COR-L47 (cell line): ENCODE measurements around the gene LHX4.
"Not testable (repeated sequence)": the region's sequence is repeated elsewhere in the genome, so short reads cannot be mapped to it uniquely, and the experiment has no call there.

Experiments
- DNase-seq: peaks from one replicate; lab custom pipeline; 2025; lab: John Stamatoyannopoulos, UW

The LHX4 gene

GRCh38 chr1:180197231-180197630 is 32.8 kb upstream of the LHX4 start:
- no peak for DNase-seq

GRCh38 chr1:180198196-180198595 is 31.9 kb upstream of the LHX4 start:
- DNase-seq = no peak

- DNase-seq = no peak
Observed at GRCh38 chr1:180198611-180199010, 31.5 kb upstream of the LHX4 start.

DNA sequence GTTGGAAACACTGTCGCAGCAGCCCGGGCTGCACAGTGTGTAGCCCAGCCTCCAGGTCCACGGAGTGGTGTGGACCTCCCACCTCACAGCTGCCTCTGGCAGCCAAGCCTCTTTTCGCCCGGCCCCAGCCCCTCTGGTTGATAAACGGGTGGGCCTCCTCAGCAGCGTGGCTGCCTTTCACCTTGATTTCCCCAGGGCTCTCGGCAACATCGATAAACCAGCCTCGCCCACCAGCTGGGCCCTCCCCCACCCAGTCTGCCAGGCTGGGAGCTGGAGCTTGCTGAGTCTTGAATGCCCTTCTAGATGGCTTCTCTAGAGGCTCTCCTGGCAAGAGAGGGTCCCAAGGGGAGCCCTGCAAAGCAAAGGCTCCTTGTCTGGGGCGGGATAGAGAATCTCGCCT is 31.0 kb upstream of the LHX4 start:
- DNase-seq = no peak

DNA sequence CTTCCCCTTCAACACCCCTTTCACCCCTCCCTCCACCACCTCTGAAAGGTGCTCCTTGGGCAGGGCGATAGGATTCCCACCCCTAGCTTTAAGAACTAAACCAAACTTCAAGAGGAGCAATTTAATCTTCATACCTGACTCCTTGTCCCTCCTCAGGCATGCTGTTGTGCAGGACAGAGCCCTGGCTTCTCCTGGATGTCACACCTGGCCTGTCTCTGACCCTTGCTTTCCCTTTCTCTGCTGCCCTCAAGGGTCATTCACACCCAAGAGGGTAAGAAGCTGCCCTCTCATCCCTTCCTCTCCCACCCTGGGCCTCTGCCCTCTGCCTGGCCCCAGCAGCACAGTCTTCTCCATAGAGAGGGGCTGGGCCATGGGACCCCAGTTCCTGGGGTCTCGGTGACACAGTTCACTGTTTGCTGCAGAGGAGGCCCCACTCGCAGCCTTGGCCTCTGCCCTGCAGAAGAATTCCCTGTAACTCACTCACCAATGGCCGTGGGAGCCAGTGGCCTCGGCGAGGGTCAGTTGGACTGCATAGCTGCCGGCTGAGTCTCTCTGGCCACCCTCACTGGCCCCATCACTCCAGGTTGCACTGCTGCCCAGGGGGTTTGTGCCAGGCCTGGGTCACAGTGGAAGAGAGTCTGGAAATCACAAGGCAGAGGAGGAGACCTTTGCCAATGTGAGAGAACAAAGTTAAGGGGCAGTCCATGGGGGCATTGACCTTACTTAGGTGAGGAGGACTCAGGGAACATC is 28.4 kb upstream of the LHX4 start:
- no peak for DNase-seq

DNA sequence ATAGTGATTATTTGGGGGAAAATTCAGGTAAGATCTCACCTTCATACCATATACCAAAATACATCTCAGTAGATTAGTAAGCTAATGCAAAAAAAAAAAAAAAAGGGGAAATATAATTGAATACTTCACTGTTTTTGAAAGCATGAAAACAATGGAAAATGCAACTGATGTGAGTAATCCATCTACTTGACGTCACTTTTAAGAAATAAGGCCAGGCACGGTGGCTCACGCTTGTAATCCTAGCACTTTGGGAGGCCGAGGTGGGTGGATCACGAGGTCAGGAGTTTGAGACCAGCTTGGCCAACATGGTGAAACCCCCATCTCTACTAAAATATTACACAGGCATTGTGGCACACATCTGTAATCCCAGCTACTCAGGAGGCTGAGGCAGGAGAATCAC is 27.5 kb upstream of the LHX4 start:
- DNase-seq = not testable (repeated sequence)

- DNase-seq = no peak
Observed at GRCh38 chr1:180204231-180204630, 25.8 kb upstream of the LHX4 start.

GRCh38 chr1:180206581-180206980 is 23.5 kb upstream of the LHX4 start:
- DNase-seq = no peak

- DNase-seq = no peak
Observed at GRCh38 chr1:180208264-180208663, 21.8 kb upstream of the LHX4 start.

GRCh38 chr1:180210008-180210620 is 19.9 kb upstream of the LHX4 start:
- no peak for DNase-seq

- DNase-seq = no peak
Observed at GRCh38 chr1:180211156-180211859, 18.8 kb upstream of the LHX4 start.

DNA sequence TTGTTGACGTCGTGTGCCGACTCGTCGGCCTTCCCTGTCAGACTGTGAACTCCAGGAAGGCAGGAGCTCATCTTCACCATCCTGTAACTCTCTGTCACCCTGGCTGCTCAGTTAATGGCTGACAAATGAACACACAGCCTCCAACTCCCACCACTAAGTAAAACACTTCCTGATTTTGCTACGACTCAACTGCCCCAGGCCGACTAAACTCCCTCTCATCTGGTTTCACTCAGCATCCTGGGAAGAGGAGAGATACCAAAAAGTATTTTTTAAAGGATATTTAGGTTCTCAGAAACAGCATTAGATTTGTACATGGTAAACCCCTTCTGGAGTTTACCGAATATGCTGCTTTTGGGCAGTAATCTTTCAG is 18.2 kb upstream of the LHX4 start:
- no peak for DNase-seq

DNA sequence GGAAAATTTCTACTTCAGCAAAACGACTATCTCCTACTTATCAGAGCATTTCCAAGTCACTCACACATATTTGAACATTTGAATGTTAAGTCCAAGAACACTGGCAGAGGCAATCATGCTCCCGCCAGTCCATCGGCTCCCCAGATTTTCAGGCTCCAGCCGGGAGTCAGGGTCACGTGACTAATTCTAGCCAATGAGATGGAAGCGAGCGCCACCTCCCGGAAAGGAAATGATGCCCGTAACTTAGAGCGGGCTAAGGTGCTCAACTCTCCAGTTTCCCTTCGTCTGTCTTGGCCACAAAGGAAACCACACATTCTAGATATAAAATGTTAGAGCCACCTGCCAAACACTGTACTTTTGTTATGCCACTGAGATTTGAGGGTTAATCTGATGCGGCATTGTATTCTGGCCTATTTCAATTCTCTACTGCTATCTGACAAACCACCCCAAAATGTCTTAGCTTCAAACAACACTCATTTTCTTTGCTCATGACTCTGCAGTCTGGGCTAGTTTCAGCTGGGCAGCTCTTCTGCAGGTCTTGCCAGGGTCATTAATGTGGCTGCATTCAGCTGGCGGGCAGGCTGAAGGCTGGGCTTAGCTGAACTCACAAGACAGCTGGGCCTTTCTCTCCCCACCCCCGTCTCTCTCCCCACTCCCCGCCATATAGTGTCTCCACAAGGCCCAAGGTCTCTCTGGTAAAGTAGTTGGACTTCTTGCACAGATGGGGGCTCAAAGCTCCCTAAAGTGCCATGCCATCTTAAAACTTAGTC is 16.5 kb upstream of the LHX4 start:
- no peak for DNase-seq

DNA sequence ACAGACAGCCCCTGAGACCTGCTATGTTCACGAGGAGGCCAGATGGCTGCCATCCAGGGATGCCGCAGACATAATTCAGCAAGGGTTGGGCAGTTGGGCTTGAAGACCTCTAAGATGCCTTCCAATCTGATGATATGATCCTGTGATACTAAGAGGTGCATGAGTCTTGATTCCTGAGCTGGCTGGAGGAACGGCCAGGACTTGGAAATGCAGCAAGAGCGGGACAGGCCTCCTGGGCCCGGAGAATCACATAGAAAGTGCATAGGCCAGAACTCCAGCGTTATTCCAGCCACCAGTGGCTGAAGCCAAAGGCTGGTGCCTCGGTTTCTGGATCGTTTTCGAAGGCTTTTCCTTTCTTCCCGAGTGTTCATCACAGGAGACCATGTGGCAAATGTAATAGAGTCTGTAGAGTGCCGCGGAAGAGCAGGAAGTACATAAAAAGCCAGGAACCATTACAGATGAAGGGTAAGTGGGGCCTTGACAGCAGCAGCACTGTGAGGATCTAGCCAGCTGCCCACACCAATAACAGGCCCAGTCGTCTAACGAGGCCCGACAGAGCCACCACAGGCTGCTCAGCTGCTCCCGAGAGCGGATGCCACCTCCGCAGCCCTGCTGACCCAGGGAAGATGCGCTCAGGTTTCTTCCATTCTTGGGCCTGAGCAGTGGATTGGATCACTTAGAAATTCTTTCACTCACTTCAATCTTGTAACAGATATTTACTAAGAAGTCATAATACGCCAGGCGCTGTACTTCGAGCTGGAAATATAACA is 14.0 kb upstream of the LHX4 start:
- DNase-seq = no peak

- DNase-seq = no peak
Observed at GRCh38 chr1:180217006-180217405, 13.1 kb upstream of the LHX4 start.

DNA sequence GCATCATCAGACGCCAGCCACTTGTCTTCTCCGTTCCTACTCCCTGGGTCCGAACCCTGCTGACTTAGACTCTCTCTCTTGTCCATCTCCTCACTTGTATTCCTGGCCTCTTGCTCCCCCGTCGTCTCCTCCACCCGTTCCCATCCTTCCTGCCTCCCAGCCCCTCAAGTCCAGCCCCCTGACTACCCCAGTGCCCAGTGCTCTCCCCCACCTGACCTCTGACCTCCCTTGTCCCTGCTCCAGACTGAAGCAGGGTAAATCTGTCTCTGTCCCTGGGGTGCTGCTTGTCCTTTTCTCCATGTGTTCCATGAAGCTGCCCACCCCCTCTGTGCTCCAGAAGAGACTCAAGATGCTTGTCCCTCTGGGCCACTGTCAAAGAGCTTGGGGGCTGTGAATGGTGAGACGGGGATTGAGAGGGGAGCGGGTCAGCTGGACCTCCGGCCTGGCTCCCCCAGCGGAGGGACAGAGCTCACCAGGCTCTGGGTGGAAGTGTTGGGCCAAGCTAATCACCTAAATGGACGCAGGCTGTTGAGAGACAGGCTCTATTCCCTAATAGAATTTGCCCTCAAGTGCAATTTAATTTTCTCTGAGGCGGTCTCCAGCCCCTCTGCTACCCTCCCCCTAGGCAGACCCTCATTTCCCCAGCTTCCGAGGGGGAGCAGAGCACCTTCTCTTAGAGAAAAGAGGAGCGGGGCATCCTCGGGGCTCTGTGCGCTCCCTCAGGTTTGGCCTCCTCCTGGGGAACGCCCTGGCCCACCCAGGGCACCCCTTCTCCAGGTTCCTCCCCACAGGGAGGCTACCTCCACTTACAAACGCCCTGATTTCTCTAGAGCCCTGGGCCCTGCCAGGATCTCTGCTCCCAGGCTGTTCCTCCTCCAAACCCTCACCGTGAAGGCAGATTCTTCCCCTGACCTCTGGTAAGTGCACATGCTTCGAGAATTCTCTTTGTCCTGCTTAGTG is 11.0 kb upstream of the LHX4 start:
- no peak for DNase-seq

GRCh38 chr1:180219776-180220175 is 10.3 kb upstream of the LHX4 start:
- DNase-seq = no peak

DNA sequence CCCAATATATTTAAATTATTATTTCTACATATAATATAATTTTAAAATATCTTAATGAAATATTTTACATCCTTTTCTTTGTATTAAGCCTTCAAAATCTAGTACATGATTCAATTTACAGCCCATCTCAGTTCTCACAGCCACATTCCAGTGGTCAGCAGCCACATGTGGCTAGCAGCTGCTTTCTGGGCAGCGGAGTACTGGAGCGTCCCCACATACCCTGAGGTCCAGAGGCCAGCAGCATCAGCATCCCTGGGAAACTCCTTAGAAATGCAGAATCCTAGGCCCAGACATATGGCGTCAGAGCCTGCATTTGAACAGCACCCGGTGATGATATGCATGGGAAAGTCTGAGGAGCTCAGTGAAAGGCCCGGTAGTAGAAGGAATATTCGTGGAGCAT is 8.6 kb upstream of the LHX4 start:
- no peak for DNase-seq

- no peak for DNase-seq
Observed at GRCh38 chr1:180224902-180225301, 5.2 kb upstream of the LHX4 start.

GRCh38 chr1:180225403-180225802 is 4.7 kb upstream of the LHX4 start:
- no peak for DNase-seq
